ELF-1 (cell line): ENCODE data around the gene SOWAHD.
A peak's percentile ranks its signal among the peaks of the same experiment; 100 is the strongest.
"Not testable (repeated sequence)": the region's sequence is repeated elsewhere in the genome, so short reads cannot be mapped to it uniquely, and the experiment has no call there.

ENCODE experiments used
- DNase-seq: peaks from one replicate; pipeline ENCODE4 v3.0.0-alpha.2; 2016; ENCODE audit warnings: low read depth, low spot score

The SOWAHD gene

GRCh38 chrX:119758731-119759247 is 401 bp downstream of the SOWAHD start:
- DNase-seq, result peak; percentile 50

GRCh38 chrX:119759248-119759766 is 919 bp downstream of the SOWAHD start:
- DNase-seq, result peak; percentile 51

DNA sequence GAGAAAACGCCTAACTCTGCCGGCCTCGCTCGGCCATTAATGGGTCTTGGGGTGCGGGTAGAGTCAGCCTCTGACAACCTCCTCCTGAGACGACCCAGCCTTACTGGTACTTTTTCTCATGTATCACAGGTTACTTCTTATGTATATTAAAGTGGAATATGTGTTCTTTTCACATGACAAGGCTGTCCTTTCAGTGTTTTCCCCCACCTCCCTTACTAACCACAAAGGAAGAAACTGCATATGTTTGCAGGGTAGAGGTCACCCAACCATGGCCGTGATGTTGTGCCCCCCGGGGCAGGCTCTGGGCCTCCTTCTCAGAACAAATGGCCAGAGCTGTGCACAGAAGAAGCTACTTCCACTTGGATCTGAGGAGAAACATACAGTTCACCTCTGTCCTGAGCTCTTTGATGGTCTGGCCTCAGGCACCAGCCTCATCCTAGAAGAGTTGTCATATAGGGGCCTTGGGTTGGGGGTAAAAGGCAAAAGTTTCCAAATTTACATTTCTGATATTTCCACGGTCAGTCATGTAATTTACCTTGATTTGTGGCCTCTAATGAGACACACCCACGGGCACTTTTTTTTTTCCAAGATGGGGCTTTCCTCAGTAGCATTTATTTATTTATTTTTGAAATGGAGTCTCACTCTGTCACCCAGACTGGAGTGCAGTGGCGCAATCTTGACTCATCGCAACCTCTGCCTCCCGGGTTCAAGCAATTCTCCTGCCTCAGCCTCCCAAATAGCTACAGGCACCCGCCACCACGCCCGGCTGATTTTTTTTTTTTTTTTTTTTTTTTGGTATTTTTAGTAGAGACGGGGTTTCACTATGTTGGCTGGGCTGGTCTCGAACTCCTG is 1.9 kb downstream of the SOWAHD start:
- DNase-seq, result no peak

DNA sequence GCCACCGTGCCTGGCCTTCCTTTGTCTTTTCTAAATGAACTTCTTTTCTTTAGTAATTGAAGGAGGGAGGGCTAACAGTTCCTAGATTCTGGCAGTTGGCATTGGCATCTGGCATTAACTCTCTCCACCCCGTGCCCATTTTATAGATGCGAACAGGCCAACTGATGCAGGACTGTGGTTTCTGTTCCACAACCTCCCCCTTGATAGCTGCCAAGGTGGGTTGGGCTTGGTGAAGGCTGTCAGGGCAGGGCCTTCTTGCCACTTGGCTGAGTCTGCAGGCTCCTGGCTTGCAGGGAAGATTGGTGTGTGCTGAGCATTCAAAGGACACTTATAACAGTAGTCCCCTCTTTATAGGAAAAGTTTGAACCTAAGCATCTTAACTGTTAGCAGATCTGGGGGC is 4.3 kb downstream of the SOWAHD start:
- no peak for DNase-seq

- no peak for DNase-seq
Measured at GRCh38 chrX:119763181-119763580, 4.8 kb downstream of the SOWAHD start.

GRCh38 chrX:119763836-119764387 is 5.5 kb downstream of the SOWAHD start:
- no peak for DNase-seq

DNA sequence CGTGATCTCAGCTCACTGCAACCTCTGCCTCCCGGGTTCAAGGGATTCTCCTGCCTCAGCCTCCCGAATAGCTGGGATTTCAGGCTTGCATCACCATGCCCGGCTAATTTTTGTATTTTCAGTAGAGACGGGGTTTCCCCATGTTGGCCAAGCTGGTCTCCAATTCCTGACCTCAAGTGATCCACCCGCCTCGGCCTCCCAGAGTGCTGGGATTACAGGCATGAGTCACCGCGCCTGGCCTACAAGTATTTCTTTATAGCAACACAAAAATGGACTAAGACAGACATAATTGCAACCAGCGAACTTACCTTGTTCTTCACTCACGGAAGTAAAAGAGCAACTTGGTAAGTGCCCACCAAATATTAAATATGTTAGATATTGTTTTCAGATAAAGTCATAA is 10.0 kb downstream of the SOWAHD start:
- DNase-seq, result not testable (repeated sequence)

DNA sequence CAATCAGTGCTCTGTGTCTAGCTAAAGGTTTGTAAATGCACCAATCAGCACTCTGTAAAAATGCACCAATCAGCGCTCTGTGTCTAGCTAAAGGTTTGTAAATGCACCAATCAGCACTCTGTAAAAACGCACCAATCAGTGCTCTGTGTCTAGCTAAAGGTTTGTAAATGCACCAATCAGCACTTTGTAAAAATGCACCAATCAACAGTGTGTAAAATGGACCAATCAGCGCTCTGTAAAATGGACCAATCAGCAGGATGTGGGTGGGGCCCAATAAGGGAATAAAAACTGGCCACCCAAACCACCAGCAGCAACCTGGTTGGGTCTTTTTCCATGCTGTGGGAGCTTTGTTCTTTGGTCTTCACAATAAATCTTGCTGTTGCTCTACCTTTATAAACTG is 11.0 kb downstream of the SOWAHD start:
- not testable (repeated sequence) for DNase-seq

DNA sequence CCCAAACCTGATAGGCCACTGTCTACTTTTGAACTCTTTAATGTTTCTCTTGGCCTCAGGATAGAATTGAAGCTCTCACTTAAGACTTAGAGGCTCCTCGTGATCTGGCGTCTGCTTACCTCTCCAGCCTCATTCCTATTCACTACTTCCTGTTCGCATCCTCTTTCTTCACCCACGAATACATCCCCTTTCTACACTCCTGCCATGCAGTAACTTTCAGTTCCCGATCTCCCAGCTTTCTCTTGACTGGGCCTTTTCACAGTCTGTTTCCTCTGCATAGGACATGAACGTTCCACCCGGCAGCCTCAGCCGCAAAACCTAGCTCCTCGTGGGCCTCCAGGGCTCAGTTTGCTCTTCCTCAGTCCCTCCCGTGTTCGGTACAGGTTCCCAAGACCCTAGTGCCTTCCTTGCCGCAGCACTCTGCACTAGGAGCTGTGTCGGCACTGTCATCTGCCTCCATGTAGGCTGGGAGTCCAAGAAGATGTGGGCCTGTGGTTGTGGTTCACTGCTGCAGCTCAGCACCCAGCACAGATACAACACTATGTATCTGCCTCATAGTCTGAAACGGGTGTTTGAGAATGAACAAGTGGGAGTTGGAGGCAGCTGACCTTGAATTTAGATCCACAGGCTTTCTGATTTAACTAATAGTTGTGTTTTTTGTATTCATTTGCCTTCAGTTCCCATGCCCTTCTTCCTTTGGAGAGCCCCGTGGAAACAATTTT is 17.3 kb downstream of the SOWAHD start:
- DNase-seq, result no peak

GRCh38 chrX:119778829-119779228 is 20.4 kb downstream of the SOWAHD start:
- DNase-seq, result no peak

DNA sequence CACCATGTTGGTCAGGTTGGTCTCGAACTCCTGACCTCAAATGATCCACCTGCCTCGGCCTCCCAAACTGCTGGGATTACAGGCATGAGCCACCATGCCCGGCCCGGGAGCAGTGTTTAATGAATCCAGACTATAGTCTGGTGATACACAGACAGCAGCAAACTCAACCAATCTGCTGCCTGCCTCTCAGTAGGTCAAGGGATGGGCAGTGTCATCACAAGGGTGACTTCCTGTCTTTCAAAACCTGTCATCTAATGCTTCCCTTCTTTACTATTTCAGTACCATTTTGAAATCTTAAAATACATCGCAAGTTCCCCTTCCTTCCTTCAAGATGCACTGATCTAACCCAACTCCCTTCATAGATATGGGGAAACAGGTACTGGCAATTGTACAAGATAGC is 24.6 kb downstream of the SOWAHD start:
- no peak for DNase-seq

GRCh38 chrX:119784747-119785446 is 26.5 kb downstream of the SOWAHD start:
- peak; percentile 79 for DNase-seq

GRCh38 chrX:119790977-119791436 is 32.6 kb downstream of the SOWAHD start:
- DNase-seq, result no peak

DNA sequence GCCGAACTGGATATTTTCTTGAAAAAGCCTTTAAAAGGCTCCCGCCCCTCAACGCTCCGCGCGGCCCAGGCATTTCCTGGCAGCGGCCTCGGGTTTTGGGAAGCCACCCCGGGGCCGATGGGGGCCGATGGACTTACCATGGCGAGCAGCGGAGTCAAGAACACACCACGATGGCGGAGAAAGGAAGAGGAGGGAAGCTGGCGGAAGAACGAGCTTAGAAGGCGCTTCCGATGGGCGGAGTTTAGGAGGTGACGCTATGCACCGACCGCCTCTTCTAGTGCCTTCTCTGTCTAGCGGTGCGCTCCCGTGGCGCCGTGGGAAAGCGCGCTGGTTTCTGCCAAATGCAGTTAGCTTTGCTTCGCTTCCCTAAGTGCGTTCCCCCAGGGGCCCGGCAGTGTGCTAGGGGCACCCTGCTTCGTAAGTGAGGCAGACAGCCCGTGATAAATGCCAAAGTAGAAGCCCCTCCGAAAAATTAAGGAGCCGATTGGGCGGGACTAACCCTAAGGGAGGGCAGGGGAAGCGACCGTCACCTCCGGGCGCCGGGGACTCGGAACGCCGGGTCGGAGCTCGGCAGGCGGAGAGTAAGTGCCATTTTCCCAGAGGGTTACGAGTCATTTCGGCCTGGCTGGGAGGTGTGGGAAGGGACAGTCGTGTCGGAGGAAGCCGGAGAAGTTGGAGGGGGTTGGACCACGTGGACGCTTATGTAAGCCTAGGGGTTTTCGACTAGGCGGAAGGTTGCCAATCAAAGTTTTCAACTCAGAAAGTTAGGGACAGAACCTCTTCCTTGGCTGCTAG is 33.2 kb downstream of the SOWAHD start, which contains the start of gene RPL39:
RPL39 (minus strand) TSS at position 194 of the 795 bp plus-strand sequence; CDS start at position 140, 54 bp downstream.
- DNase-seq, result peak; percentile 96

DNA sequence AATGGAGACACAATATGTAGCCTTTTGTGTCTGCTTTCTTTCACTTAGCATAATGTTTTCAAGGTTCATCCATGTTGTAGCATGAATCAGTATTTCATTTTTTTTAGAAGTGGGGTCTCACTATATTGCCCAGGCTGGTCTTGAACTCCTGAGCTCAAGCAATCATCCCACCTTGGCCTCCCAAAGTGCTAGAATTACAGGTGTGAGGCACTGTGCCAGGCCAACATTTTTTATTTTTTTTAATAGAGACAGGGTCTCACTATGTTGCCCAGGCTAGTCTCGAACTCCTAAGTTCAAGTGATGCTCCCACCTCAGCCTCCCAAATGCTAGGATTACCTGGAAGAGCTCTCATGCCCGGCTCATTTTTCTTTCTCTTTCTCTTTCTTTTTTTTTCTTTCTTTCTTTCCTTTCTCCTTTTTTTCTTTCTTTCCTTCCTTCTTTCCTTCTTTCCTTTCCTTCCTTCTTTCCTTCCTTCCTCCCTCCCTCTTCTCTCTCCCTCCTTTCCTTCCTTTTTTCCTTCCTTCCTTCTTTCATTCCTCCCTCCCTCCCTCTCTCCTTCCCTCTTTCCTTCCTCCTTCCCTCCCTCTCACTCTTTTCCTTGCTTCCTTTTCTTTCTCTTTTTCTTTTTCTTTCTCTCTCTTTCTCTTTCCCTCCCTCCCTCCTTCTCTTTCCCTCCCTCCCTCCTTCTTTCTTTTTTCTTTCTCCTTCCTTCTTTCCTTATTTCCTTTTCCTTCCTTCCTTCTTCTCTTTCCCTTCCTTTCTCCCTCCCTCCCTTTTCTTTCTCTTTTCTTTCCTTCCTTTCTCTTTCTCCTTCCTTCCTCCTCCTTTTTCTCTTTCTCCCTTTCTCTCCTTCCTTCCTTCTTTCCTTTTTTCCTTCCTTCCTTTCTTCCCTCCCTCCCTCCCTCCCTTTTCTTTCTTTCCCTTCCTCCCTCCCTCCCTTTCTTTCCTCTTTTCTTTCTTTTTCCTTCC is 43.1 kb downstream of the SOWAHD start:
- DNase-seq, result no peak

- no peak for DNase-seq
Measured at GRCh38 chrX:119802546-119802945, 44.2 kb downstream of the SOWAHD start.

DNA sequence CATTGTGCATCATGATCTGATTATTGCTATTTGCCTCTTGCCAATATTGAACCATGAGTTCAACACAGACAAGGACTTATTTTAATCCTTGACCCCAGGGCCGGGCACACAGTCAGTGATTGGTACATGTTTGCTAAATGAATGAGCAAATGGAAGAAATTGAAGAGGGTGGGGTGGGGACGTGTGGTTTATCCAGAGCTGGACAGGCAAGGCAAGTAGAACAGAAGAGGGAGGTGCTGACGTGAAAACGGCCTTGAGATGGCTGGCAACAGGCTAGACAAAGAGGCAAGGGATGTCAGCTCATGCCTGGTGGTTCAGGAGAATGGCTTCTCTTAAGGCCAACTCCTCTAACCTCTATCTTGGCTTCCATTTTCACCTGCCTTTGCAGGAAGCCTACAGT is 50.1 kb downstream of the SOWAHD start:
- not testable (repeated sequence) for DNase-seq

DNA sequence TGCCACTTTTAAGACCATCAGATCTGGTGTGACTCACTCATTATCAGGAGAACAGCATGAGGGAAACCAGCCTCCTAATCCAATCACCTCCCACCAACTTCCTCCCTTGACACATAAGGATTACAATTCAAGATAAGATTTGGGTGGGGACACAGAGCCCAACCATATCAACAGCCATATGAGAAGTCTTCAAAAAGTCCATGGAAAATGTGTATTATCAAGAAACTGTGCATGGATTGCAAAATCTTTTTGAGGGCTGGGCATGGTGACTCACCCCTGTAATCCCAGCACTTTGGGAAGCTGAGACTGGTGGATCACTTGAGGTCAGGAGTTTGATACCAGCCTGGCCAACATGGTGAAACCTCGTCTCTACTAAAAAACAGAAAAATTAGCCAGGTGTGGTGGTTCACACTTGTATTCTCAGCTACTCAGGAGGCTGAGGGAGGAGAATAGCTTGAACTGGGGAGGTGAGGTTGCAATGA is 50.8 kb downstream of the SOWAHD start:
- DNase-seq, result peak; percentile 46
